Mesothelial cell of epicardium (in vitro differentiated cells): ENCODE data around the gene PTPRT. TPM values are rescaled to one million over a fixed set of nuclear protein-coding genes. Genes with fewer than 3 reads are reported as not detected.

ENCODE experiments used
- DNase-seq, 2 experiments: peaks; one replicate each; pipeline ENCODE4 v3.0.0; 2021; ENCODE audit warnings: low spot score in 2 of 2; ENCODE audit not compliant: unreplicated experiment in 2 of 2
- H3K27ac Mint-ChIP-seq: 2 replicates; pipeline ENCODE4 v1.8.0; 2021; ENCODE audit warnings: mixed read lengths
- H3K27me3 Mint-ChIP-seq: 2 replicates; pipeline ENCODE4 v1.8.0; 2021; ENCODE audit warnings: low read depth, mixed read lengths
- H3K36me3 Mint-ChIP-seq: 2 replicates; pipeline ENCODE4 v1.8.0; 2021; ENCODE audit warnings: mixed read lengths
- H3K4me1 Mint-ChIP-seq: 2 replicates; pipeline ENCODE4 v1.8.0; 2021; ENCODE audit warnings: mixed read lengths
- H3K4me3 Mint-ChIP-seq: 2 replicates; pipeline ENCODE4 v1.8.0; 2021; ENCODE audit warnings: mild to moderate bottlenecking, moderate library complexity, mixed read lengths
- H3K9me3 Mint-ChIP-seq: 2 replicates; pipeline ENCODE4 v1.8.0; 2021; ENCODE audit warnings: mixed read lengths
- CTCF ChIP-seq: fragments of 200-600 bp; sonication (generic); IDR thresholded peaks from one replicate; pipeline ENCODE4 v1.5.0; 2021; ENCODE audit warnings: antibody characterized with exemption; ENCODE audit not compliant: unreplicated experiment
- total RNA-seq: library from RNA; stranded (reverse); gene quantifications from 3 replicates; pipeline ENCODE4 v1.2.1, GENCODE V29; 2021

Gene PTPRT
- total RNA-seq, 1 donor from 2014 or later: 0.80 TPM

GRCh38 chr20:42763015-42763414 is 426.7 kb downstream of the PTPRT start:
- no peak overlapping the region for H3K27ac Mint-ChIP-seq
- H3K9me3 Mint-ChIP-seq: peaks cover 3% of the 10 kb centered on the region
- no peaks in the 10 kb centered on the region for H3K27me3 Mint-ChIP-seq
- no peak overlapping the region for H3K4me3 Mint-ChIP-seq
- TF ChIP-seq CTCF: no peak
- DNase-seq: no peak
- H3K36me3 Mint-ChIP-seq: no peaks in the 10 kb centered on the region
- H3K4me1 Mint-ChIP-seq: no peaks in the 10 kb centered on the region

GRCh38 chr20:42756991-42757390 is 432.7 kb downstream of the PTPRT start:
- no peak overlapping the region for H3K27ac Mint-ChIP-seq

GRCh38 chr20:42754706-42755105 is 435.0 kb downstream of the PTPRT start:
- DNase-seq: no peak
- Mint-ChIP-seq H3K4me1 (no peaks in the 10 kb centered on the region), H3K4me3 (no peak overlapping the region), H3K9me3 (peaks cover 2% of the 10 kb centered on the region), H3K36me3 (no peaks in the 10 kb centered on the region), H3K27ac (no peak overlapping the region), H3K27me3 (no peaks in the 10 kb centered on the region)
- no peak for TF ChIP-seq CTCF

More at GRCh38 chr20:42756991-42757390, 432.7 kb downstream of the PTPRT start:
- no peak for TF ChIP-seq CTCF
- no peak for DNase-seq
- Mint-ChIP-seq H3K27me3 (no peaks in the 10 kb centered on the region), H3K9me3 (peaks cover 3% of the 10 kb centered on the region), H3K4me1 (no peaks in the 10 kb centered on the region), H3K4me3 (no peak overlapping the region), H3K36me3 (no peaks in the 10 kb centered on the region)

- Mint-ChIP-seq H3K9me3 (no peaks in the 10 kb centered on the region), H3K27me3 (no peaks in the 10 kb centered on the region), H3K4me1 (no peaks in the 10 kb centered on the region), H3K27ac (no peak overlapping the region), H3K36me3 (no peaks in the 10 kb centered on the region), H3K4me3 (no peak overlapping the region)
- no peak for TF ChIP-seq CTCF
- no peak for DNase-seq
These were observed 437.1 kb downstream of the PTPRT start for GRCh38 chr20:42752620-42753019.

- no peak overlapping the region for H3K27ac Mint-ChIP-seq
- H3K4me1 Mint-ChIP-seq: no peaks in the 10 kb centered on the region
- H3K9me3 Mint-ChIP-seq: no peaks in the 10 kb centered on the region
- no peaks in the 10 kb centered on the region for H3K36me3 Mint-ChIP-seq
- DNase-seq: no peak
- no peaks in the 10 kb centered on the region for H3K27me3 Mint-ChIP-seq
- TF ChIP-seq CTCF: no peak
- H3K4me3 Mint-ChIP-seq: no peak overlapping the region
These were observed 440.1 kb downstream of the PTPRT start for GRCh38 chr20:42749556-42749955.
